NCI-H2029 (cell line): ENCODE data around the gene EPB41L4B.
"Not testable (repeated sequence)": the region's sequence is repeated elsewhere in the genome, so short reads cannot be mapped to it uniquely, and the experiment has no call there.

Experiments
- DNase-seq: peaks from one replicate; lab custom pipeline; 2025; lab: John Stamatoyannopoulos, UW

The EPB41L4B gene

DNA sequence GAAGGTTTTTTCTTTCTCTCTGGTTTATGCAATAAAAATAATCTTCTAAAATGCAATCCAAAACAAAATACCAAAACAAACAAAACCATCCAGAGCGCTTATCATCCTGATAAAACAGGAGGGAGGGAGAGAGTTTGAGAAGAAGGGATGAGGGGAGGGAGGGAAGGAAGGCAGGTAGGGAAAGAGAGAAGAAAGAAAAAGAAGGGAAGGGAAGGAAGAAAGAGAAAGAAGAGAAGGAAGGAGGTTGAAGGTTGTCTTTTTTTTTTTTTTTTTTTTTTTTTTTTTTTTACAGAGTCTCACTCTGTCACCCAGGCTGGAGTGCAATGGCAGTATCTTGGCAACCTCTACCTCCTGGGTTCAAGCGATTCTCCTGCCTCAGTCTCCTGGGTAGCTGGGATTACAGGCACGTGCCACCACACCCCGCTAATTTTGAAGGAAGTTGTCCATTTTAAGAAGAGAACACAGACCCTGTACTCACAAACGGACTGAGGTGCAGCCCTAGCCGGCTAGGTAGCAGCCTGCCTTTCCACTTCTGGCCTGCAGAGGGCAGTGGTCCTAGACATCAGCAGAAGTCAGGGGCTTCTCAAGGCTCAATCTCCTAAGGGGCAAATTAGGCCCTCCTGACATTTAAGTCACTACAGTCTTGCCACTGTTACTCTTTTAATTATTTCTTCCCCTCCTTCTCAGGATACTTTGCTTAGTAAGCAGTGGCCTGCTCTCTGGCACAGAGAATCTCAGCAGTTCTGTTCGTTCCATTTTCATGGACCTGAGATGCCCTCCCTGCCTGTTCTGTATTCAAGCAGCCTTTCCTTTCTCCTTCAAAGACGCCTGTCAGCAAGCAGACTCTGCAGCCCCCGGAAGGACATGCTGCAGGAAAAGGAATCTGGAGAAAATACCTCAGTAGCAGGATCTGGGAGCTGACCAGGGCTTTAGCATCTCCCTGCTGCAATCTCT, 76.4 kb downstream of the EPB41L4B start:
- peak; percentile 59 for DNase-seq

DNA sequence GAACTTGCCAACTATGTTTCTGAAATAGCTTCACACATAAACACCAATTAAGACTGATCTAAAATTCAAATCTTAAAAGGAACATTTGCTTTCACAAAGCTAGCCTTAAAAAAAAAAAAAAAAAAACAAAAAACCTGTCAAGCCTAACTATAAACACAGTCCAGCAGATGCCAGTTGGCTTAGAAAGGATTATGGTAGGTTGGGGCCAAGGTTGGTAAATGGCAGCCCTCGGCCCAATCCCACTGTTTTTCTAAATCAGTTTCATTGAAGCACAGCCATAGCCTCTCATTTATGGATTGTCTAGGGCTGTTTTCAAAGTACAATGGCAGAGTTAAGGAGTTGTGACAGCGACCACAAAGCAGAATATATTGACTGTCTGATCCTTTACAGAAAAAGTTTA, 78.1 kb downstream of the EPB41L4B start:
- DNase-seq = no peak

DNA sequence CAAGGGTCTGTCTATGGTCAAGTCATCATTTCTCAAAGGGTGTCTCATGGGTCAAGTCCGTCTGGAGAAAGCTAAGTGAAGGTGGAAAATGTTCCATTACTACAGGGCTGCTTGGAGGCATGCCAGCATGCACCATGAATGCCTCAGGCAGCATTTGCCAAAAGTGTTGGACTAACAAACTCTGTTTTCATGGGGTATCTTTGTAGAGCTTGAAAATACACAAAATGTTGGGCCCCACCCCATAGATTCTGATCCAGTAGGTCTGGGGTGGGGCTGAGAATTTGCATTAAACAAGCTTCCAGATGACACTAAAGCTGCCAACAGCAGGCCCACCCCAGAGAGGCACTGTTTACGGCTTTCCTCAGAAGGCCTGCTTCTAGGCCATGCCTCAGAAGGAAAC, 78.8 kb downstream of the EPB41L4B start:
- no peak for DNase-seq

DNA sequence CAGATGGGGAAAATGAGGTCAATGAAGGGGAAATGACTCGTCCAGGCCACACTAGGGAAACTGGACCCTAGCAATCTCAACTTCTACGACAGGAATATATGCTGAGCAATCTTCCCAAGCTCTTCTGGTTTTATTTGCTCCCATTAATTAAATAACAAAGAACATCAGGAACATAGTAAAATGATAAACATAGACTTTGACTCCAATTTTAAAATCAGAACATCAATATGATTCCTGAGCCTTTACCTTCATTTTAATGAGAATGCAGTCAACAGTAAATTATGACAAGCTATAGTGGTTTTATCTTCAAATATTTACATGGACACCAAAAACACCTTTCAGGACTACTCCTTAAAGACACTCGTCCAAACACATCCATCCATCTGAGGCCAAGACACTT, 79.7 kb downstream of the EPB41L4B start:
- no peak for DNase-seq

DNA sequence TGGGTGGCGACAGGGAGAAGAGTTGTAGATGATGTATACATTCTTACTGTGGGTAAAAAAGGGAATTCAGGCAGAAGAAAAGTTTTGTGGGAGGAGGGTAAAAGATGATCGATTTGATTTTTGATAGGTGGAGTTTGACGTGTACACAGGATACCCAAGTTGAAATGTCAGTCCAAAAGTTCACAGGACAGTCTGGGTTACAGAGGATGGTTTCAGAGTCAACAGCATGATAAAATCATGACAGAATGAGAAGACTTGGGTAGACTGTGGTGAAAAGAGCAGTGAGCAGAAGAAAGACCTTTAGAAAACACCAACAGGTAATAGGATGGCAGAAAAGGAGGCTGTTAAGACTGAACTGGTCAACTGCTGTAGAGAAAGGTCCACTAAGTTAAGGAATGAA, 81.6 kb downstream of the EPB41L4B start:
- DNase-seq = no peak

DNA sequence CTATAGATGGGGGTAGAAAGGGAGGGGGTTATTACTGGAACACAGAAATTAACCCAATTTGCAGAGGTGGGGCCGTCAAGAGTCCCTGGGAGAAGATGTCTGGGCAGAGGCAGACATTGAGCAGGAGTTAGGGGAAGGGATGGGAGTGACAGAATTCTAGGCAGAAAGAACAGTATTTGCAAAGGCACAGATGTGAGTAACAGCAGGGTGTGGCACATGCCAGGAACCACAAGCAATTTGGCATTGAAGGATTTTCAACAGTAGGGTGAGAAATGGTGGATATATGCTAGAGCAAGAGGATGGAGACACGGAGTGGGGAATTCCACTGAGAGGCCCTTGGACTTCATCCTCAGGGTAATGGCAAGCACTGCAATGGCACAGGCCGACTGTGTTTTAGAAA, 82.2 kb downstream of the EPB41L4B start:
- DNase-seq = no peak

DNA sequence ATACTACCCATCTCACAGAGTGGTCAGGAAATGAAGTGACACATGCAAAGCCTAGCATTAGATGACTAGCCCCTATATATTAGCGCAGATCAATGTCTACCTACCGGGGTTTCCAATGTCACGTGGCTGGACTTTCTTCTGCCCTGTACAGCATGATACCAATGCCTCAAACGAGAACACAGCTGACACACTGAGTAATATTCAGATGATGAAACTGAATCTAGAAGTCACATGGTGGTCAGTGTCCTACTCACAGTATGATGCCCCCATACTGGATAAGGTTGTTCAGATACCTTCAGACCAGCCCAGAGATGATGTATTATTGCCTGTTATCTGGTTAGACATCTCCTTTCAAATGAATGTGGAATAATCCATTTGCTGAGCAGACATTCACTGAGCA, 82.7 kb downstream of the EPB41L4B start:
- DNase-seq = no peak

DNA sequence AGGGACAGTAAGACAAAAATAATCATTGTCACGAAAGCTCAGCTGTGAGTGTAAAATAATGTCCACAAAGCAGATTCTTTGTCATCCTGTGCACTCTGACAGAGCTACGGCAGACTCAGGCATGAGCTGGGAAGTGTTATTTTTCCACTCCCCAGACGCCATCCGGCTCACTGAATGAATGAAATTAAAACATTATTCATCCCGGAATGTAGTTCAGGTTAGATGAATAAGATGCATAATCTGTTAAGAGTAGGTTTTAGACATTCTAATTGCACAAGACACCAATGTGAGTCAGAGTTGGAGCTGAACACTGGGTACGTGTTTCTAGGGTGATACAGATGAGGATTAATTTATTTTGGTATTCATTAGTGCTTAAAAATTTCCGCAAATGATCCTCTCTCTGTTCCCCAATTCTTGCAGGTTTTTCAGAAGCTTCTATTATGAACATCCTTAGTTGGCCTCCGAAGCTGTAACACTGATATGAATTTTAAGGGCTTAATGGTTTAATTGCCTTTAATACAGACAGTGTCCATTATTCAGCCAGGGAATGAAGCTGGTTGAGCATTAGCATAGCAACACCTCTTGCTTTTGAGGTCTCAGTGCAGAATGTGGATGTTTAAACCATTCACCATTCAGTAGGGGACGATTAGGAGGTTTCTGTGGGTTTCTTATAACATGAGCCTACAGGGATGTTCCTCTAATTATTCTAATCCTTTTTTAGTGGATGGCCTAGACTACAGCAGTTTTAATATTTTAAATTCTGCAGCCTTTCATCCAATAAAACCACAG, 88.2 kb downstream of the EPB41L4B start:
- DNase-seq = no peak

DNA sequence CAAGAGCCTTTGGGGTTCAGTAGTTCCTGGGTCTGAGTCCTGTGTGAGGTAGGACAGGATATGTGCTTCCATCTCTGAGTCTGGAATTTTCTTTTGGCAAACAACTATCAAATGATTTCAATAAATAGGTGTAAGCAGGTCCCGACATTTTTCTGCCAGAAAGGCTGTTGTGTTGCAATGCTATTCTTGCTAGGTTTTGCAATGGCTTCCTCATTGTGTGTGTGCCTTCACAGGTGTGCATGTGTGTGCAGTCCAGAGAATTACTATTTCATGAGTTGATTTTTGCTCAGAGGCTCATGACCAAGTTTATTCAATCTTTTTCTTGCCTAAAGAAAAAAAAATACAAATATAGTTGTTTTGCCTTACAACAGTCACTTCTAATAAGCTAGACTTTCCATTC, 89.3 kb downstream of the EPB41L4B start:
- DNase-seq = no peak

DNA sequence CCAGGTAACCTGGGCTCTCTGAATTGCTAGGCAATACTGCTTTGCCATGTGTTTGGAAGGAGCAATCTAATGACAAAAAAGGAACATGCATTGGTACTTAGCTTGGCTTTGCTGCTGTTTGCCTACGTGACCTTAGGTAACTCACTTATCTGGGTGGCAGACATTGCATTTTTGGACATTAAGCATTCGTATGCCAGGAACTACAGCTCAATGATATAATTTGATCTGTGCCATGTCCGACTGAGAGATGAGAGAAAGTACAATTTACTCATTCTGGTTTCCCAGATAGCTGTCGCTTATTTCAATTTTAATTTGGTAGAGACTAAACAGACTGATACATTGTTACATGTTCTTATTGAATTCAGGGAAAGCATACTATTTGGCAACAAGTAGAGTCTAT, 90.6 kb downstream of the EPB41L4B start:
- no peak for DNase-seq

DNA sequence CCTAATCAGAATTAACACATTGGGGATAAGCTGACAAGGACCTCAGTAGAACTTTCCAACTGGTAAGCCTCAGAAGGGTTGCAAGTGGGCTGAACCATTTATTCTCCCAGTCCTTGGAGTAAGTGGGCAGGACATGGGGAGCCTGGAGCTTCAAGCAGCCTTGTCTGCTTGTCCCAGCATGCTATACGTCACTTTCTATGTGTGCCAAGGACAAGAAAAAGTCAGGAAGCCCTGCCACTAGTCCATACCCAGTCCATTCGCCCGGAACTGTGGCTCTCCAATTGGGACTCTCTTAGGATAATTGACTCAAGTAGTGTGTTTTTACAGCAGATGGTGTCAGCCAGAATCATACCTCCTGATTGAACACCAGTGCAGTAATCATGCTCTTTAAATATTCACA, 91.2 kb downstream of the EPB41L4B start:
- DNase-seq = no peak

DNA sequence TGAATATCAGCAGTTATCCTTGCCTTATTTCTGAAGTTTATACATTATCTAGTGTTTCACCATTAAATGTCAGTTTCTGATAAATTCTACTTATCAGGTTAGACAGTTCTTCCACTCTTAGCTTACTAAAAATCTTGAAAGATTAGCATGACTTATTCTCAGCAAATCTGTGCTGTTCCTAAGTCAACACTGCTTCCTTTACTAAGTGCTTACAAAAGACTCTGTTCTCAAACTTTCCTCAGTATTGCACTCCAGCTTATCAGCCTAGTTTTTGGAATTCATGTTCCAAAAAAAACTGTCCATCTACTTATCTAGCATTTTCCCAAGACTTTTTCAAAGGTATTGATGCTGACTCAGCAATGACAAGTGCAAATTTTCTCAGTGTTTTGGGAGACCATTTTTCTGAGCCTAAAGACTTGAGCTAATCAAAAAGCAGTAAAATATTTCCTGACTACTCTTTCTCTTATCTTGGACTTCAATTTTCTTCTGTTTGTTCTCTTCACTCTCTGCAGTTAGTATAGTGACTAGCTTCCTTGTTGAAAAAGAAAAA, 92.7 kb downstream of the EPB41L4B start:
- no peak for DNase-seq

DNA sequence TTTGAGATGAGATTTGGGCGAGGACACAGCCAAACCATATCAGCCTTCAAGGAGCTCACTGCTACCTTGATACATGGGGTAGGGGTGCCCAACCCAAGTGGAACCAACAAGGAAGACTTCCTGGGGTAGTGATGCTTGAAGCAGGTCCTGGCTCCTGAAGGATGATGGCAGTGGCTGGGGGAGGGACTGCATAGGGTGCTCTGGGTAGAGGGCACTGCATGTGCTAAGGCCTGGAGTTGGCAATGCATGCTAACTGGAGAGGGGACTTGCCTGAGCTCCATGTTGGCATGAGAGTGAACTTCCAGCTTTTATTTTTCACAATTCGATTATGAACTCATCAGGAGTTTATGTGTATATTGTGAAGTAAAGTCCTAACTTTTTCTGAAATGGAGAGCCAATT, 95.2 kb downstream of the EPB41L4B start:
- DNase-seq = no peak

DNA sequence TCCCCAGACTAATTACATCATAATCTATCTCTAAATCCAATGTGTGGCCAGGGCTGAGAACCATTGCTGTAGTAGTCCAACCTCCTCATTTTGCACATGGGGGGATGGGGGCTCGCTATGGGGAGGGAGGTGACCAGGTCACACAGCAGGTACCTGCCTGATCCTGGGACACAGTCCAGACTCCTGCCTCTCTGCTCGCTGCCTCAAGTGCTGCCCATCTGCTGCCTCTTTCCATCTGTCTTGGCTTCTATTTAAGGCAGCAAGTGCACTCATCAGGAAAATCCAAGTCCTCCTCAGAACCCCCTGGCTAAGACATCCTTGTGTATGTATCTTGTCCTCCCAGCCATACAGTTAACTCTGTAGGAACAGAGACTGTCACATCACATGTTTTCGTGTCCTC, 96.1 kb downstream of the EPB41L4B start:
- DNase-seq = no peak

DNA sequence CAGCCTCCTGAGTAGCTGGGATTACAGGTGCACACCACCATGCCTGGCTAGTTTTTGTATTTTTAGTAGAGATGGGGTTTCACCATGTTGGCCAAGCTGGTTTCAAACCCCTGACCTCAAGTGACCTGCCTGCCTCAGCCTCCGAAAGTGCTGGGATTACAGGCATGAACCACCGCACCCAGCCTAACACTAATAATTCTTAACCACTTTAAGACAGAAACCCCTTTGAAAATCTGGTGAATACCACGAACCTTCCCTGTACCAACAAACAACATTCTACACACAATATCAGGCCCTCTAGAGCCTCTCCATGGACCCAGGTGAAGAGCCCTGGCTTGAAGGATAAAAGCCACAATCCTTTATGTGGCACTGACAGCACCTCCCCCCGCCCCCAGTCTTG, 102.6 kb downstream of the EPB41L4B start:
- DNase-seq = not testable (repeated sequence)

DNA sequence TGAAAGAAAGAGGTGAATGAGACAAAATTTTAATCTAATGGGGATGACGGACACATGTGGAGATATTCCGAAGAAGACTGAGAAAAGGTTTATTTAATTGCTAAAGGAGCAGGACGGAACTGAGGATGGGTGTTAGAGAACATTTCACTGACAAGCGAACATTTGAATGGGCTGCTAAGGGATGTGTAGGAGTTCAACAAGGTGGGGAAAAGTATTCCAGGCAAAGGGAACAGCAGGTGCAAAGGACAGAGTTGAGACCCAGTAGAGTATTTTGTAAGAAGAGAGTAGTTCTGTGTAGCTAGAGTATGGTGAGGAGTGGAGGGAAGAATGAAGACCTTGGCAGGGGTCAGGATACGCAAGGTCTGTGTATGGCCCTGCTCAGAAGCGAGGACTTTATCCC, 106.4 kb downstream of the EPB41L4B start:
- no peak for DNase-seq

DNA sequence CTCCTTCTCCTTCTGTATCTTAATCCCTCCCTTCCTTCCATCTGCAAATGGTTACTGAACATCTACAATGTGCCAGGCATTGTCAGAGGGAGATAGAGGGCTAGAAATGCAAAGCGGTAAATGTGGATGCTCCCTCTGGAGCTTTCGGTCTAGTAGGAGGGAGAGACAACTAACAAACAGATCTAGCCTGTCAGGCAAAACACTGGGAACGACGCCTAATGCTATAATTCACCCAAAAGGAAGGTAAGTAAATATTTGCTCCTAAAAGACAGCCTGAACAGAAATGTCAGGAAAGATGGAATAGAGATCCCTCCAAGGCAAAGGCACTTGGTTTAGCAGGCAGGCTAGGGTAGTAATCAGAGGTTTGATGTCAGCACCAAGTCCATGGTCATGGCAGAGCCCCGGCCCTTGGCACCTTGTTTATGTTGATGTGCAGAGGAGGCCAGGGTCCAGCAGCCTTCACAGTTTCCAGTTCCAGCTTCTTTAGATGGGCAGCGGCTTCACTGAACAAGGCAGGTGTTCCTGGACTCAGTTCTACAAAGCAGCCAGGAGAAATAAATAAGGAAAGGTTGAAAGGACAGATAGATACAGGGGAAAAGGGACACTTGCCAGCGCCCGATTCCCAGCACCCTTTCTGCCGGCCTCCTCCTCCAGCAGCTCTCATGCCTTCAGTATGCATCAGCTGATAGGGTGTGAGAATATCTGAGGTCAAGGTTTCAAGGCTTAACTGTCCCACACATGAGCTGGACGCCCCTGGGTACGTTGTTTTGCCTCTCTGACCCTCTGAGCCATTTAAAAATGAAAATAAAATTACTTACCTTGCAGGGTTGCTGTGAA, 107.4 kb downstream of the EPB41L4B start:
- DNase-seq = no peak

DNA sequence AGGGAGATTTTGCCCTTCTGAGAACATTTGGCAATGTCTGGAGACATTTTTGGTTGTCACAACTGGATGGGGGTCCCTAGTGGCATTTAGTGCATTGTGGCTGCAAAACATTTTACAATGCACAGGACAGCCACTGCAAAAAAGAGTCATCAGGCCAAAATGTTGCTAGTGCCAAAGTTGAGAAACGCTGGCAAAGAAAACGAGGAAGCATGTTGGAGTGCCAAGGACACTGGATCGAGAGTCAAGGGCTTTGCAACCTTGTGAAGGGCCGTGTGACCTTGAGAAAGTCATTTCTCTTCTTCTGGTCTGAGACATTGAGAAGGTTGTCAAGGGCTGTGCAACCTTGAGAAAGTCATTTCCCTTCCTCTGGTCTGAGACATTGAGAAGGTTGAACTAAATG, 108.1 kb downstream of the EPB41L4B start:
- no peak for DNase-seq

DNA sequence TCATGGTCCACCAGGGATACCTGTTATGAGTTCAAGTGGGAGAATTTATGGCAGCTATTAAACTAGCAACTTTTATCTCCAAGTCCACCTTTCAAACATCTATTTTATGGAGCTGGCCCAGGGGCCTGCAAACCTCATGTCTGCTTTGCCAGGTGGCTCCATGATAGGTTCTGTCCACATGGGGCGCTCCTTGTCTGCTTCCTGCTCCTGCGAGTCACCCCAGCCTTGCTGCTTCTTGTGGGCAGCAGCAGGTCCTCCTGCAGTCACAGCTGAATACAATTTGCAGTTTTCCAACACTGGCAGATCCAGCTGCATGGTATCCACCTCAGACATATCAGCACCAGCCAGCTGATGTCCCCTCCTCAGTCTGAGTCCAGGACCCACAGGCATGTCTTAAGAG, 114.2 kb downstream of the EPB41L4B start:
- DNase-seq = no peak

DNA sequence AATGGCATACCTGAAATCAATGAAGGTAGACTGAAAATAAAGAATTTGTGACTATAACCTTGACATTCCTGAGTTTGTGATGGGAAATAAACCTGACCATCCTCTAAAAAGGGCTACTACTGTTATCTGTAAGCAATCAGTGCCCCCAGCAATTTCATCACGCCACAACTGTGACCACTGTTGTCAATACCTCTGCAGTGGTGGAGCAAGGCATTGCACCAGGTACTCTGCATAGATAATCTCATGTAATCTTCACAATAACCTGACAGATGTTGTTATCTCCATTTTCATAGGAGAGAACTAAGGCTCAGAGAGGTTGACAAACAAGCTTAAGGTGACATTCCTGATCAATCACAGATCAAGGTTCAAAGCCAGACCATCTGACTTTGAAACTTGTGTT, 115.3 kb downstream of the EPB41L4B start:
- no peak for DNase-seq

DNA sequence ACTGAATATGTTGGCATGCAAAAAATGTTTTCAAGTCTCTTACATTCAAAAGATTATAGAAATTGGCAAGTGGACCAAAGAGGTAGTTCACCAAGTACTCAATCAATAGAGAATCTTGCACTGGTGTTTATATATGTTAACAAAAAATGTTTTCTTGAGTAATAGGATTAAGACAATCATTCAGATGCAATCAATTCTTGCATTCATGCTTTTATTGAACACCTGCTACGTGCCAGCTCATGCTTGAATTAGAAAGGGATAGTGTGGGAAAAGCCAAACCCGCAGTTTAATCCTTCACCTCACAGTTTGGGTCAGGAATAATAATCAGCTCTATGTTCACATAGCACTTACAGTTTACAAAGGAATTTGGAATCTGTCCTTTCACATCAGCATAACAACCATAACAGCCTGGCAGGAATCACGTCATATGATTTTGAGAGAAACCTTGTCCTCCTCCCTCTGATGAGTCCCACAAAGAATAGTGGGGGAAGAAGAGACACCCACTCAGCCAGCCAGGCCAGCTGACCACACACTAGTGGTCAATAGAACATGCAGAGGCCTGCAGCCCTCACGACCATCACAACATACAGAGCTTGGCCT, 117.0 kb downstream of the EPB41L4B start:
- DNase-seq = no peak

DNA sequence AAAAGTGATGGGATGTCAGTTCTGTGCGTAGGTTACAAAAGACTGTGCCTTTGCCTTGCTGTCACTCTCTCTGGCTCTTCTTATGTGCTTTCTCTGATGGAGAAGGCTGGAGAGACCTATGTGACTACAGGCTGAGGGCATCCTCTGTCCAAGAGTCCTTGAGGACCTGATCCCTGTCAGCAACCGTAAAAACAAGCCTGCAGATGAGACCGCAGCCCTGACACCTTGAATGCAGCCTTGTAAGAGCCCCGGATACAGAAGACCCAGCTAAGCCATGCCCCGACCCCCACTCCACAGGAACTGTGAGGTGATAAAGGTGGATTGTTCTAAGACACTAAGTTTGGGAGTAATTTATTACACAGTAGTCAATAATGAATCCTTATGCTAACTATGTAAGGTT, 121.2 kb downstream of the EPB41L4B start:
- no peak for DNase-seq
